H1 (cell line): ENCODE measurements around the gene COA1. TPM values are rescaled to one million over a fixed set of nuclear protein-coding genes. Genes with fewer than 3 reads are reported as not detected.

ENCODE experiments used
- CBX5 ChIP-seq: fragments of 300-800, 300-1000 bp; sonication (generic); IDR thresholded peaks from 2 replicates; pipeline ENCODE4 v1.7.1; 2016; ENCODE audit warnings: antibody characterized with exemption, low read length, low read depth
- GABPA ChIP-seq: IDR thresholded peaks from 2 replicates; pipeline ENCODE4 v1.6.1; 2011; ENCODE audit warnings: mild to moderate bottlenecking, low read length, moderate library complexity, borderline replicate concordance; ENCODE audit not compliant: insufficient read depth
- TAF1 ChIP-seq: IDR thresholded peaks from 2 replicates; pipeline ENCODE4 v1.6.1; 2011; ENCODE audit warnings: mild to moderate bottlenecking, low read depth, low read length
- YY1 ChIP-seq: IDR thresholded peaks from 2 replicates; pipeline ENCODE4 v1.6.1; 2011; ENCODE audit warnings: low read depth, mild to moderate bottlenecking, low read length
- polyA plus RNA-seq, 7 experiments: library from polyadenylated mRNA; depleted of rRNA in 3 of 7; stranded (reverse) in 5 of 7; unstranded in 2 of 7; fragments of >200 nt in 5 of 7; fragments of 200-250 nt in 2 of 7; gene quantifications; 1 replicate in 5 of 7; 2 replicates in 1 of 7; 4 replicates in 1 of 7; pipeline versions ENCODE4 v1.2.1 to v1.2.3, GENCODE V29; 2011 to 2013; ENCODE audit warnings: missing spikeins in 2 of 7, mixed read lengths in 2 of 7
- total RNA-seq: library from RNA; stranded (reverse); fragmentation: NEBNext Ultra II Directional; extraction: Animal tissue kit (Norgen Biotek cat#: 25700); gene quantifications from 2 replicates; pipeline ENCODE4 v1.2.1, GENCODE V29; 2021
- TF ChIP-seq, protein P1 (sequence below): fragments of 300-600 bp; sonication (generic); IDR thresholded peaks from 2 replicates; pipeline ENCODE4 v1.7.1; 2012; ENCODE audit warnings: low read length, moderate library complexity, mild to moderate bottlenecking, inconsistent platforms; ENCODE audit not compliant: insufficient replicate concordance
- TF ChIP-seq, protein P2 (sequence below): IDR thresholded peaks from 2 replicates; pipeline ENCODE4 v1.6.1; 2012; ENCODE audit warnings: low read length, inconsistent platforms
- TF ChIP-seq, protein P3 (sequence below): IDR thresholded peaks from 2 replicates; pipeline ENCODE4 v1.6.1; 2011; ENCODE audit warnings: low read depth, mild to moderate bottlenecking, low read length; ENCODE audit not compliant: insufficient read depth

The COA1 gene
- total and polyA plus RNA-seq, 2 of the 8 experiments (the other 6 are each of a cell fraction or from before 2014, with no cell fraction given), result 98.6 to 143 TPM

DNA sequence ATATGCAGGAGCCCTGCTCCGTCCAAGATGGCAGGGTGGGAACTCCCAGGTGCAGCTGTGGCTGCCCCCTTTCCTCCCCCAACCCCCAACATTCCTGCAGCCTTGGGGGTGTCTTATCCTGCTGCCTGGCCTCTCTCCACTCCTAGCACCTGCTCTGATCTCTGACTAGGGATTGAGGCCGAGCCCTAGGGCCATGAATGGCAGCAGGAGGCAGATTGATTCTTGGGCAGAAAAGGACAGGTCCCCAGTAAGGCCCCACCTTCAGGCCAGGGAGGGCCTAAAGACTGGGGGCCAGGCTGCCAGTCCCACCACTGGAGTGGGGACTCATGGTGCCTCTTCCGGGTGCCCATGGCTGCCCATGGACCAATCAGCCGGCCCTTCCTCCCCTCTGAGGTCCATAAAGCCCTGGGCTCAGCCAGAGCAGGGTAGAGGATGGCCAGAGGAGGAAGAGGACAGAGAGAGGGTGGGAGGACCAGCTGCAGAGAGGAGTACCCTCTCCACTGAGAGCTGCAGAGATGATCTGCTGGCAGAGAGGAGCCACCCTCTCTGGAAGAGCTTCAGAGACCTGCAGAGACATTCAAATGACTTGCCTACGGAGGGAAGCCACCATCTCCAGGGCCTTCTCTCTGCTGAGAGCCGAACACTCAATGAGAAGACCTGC is 8.3 kb upstream of the COA1 start (continued):
- TF ChIP-seq, protein P1, sequence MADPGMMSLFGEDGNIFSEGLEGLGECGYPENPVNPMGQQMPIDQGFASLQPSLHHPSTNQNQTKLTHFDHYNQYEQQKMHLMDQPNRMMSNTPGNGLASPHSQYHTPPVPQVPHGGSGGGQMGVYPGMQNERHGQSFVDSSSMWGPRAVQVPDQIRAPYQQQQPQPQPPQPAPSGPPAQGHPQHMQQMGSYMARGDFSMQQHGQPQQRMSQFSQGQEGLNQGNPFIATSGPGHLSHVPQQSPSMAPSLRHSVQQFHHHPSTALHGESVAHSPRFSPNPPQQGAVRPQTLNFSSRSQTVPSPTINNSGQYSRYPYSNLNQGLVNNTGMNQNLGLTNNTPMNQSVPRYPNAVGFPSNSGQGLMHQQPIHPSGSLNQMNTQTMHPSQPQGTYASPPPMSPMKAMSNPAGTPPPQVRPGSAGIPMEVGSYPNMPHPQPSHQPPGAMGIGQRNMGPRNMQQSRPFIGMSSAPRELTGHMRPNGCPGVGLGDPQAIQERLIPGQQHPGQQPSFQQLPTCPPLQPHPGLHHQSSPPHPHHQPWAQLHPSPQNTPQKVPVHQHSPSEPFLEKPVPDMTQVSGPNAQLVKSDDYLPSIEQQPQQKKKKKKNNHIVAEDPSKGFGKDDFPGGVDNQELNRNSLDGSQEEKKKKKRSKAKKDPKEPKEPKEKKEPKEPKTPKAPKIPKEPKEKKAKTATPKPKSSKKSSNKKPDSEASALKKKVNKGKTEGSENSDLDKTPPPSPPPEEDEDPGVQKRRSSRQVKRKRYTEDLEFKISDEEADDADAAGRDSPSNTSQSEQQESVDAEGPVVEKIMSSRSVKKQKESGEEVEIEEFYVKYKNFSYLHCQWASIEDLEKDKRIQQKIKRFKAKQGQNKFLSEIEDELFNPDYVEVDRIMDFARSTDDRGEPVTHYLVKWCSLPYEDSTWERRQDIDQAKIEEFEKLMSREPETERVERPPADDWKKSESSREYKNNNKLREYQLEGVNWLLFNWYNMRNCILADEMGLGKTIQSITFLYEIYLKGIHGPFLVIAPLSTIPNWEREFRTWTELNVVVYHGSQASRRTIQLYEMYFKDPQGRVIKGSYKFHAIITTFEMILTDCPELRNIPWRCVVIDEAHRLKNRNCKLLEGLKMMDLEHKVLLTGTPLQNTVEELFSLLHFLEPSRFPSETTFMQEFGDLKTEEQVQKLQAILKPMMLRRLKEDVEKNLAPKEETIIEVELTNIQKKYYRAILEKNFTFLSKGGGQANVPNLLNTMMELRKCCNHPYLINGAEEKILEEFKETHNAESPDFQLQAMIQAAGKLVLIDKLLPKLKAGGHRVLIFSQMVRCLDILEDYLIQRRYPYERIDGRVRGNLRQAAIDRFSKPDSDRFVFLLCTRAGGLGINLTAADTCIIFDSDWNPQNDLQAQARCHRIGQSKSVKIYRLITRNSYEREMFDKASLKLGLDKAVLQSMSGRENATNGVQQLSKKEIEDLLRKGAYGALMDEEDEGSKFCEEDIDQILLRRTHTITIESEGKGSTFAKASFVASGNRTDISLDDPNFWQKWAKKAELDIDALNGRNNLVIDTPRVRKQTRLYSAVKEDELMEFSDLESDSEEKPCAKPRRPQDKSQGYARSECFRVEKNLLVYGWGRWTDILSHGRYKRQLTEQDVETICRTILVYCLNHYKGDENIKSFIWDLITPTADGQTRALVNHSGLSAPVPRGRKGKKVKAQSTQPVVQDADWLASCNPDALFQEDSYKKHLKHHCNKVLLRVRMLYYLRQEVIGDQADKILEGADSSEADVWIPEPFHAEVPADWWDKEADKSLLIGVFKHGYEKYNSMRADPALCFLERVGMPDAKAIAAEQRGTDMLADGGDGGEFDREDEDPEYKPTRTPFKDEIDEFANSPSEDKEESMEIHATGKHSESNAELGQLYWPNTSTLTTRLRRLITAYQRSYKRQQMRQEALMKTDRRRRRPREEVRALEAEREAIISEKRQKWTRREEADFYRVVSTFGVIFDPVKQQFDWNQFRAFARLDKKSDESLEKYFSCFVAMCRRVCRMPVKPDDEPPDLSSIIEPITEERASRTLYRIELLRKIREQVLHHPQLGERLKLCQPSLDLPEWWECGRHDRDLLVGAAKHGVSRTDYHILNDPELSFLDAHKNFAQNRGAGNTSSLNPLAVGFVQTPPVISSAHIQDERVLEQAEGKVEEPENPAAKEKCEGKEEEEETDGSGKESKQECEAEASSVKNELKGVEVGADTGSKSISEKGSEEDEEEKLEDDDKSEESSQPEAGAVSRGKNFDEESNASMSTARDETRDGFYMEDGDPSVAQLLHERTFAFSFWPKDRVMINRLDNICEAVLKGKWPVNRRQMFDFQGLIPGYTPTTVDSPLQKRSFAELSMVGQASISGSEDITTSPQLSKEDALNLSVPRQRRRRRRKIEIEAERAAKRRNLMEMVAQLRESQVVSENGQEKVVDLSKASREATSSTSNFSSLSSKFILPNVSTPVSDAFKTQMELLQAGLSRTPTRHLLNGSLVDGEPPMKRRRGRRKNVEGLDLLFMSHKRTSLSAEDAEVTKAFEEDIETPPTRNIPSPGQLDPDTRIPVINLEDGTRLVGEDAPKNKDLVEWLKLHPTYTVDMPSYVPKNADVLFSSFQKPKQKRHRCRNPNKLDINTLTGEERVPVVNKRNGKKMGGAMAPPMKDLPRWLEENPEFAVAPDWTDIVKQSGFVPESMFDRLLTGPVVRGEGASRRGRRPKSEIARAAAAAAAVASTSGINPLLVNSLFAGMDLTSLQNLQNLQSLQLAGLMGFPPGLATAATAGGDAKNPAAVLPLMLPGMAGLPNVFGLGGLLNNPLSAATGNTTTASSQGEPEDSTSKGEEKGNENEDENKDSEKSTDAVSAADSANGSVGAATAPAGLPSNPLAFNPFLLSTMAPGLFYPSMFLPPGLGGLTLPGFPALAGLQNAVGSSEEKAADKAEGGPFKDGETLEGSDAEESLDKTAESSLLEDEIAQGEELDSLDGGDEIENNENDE, result no peak
- TF ChIP-seq GABPA (no peak), YY1 (no peak), TAF1 (no peak), CBX5 (no peak)
- TF ChIP-seq, protein P2, sequence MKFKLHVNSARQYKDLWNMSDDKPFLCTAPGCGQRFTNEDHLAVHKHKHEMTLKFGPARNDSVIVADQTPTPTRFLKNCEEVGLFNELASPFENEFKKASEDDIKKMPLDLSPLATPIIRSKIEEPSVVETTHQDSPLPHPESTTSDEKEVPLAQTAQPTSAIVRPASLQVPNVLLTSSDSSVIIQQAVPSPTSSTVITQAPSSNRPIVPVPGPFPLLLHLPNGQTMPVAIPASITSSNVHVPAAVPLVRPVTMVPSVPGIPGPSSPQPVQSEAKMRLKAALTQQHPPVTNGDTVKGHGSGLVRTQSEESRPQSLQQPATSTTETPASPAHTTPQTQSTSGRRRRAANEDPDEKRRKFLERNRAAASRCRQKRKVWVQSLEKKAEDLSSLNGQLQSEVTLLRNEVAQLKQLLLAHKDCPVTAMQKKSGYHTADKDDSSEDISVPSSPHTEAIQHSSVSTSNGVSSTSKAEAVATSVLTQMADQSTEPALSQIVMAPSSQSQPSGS, result no peak
- TF ChIP-seq, protein P3, sequence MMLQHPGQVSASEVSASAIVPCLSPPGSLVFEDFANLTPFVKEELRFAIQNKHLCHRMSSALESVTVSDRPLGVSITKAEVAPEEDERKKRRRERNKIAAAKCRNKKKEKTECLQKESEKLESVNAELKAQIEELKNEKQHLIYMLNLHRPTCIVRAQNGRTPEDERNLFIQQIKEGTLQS, result no peak
